HepG2 (cell line): Measurements from ENCODE around the gene TRAIP. TPM values are rescaled to one million over a fixed set of nuclear protein-coding genes. Genes with fewer than 3 reads are reported as not detected.
A peak's percentile ranks its signal among the peaks of the same experiment; 100 is the strongest.
"Not testable (repeated sequence)": the region's sequence is repeated elsewhere in the genome, so short reads cannot be mapped to it uniquely, and the experiment has no call there.

Source experiments
- ATAC-seq: fragments of 200-7000 bp; cut with Tn5 transposase; 3 replicates; pipeline ENCODE4 v1.9.1; 2020; ENCODE audit warnings: mild to moderate bottlenecking, moderate library complexity
- BruUV-seq: library from RNA; stranded (reverse); fragments of 400-500 nt; replicated peaks from 2 replicates; lab custom pipeline; 2021; lab: Mats Ljungman, UMichigan
- CTCF ChIA-PET: fragments of 300-600 bp; formaldehyde crosslinking; extraction: SDS; loops from one replicate; lab custom pipeline; 2021; ENCODE audit warnings: low total read pairs, inconsistent platforms, low intra/inter-chr PET ratio; lab: Yijun Ruan, JAX
- POLR2A ChIA-PET: fragments of 350-600 bp; sonication (Branson Sonifier 250); formaldehyde crosslinking; loops from one replicate; lab custom pipeline; 2020; ENCODE audit warnings: antibody characterized with exemption, inconsistent platforms; lab: Yijun Ruan, JAX
- DNase-seq: peaks from one replicate; pipeline ENCODE4 v3.0.0-alpha.2; 2015; ENCODE audit warnings: low spot score
- FAIRE-seq: peaks from 3 replicates; lab custom pipeline; 2011; peaks lifted over from hg19 to GRCh38; lab: Jason Lieb, UNC
- H2AFZ ChIP-seq: one replicate; pipeline ENCODE4 v1.6.1; 2011; ENCODE audit warnings: low read length, inconsistent platforms
- H3K27ac ChIP-seq: fragments of 300-600 bp; 3 replicates; pipeline ENCODE4 v1.8.0; 2011; ENCODE audit warnings: mixed run types, mild to moderate bottlenecking, mixed read lengths, low read length, inconsistent platforms; ENCODE audit not compliant: insufficient read depth; ENCODE audit errors: extremely low read length
- H3K27me3 ChIP-seq, 2 experiments: fragments of 200-600 bp in 1 of 2; 2 replicates in 1 of 2; 3 replicates in 1 of 2; pipeline versions ENCODE4 v1.6.0 to v1.8.0; 2011; ENCODE audit warnings: low read length in 2 of 2, mild to moderate bottlenecking in 2 of 2, moderate library complexity in 2 of 2, inconsistent platforms in 1 of 2; ENCODE audit not compliant: insufficient read depth in 2 of 2, control insufficient read depth in 1 of 2
- H3K36me3 ChIP-seq, 2 experiments: fragments of 200-600 bp in 1 of 2; replicated peaks in 1 of 2; 2 replicates in 1 of 2; 3 replicates in 1 of 2; pipeline versions ENCODE4 v1.5.1 to v1.8.0; 2011; ENCODE audit warnings: low read length in 2 of 2, inconsistent platforms in 1 of 2; ENCODE audit not compliant: insufficient read depth in 2 of 2, control insufficient read depth in 1 of 2
- H3K4me1 ChIP-seq: 2 replicates; pipeline ENCODE4 v1.5.1; 2012; ENCODE audit warnings: low read length, inconsistent platforms; ENCODE audit not compliant: insufficient read depth
- H3K4me2 ChIP-seq: 2 replicates; pipeline ENCODE4 v1.6.0; 2011; ENCODE audit warnings: low read depth, low read length, inconsistent platforms
- H3K4me3 ChIP-seq, 3 experiments: fragments of 200-600 bp in 1 of 3; sonication (generic), shearing (Covaris generic) in 1 of 3; replicated peaks in 1 of 3; 2 replicates each; pipeline ENCODE4 v1.5.1; 2011 to 2016; ENCODE audit warnings: low read length in 3 of 3, inconsistent platforms in 2 of 3, low read depth in 2 of 3, mild to moderate bottlenecking in 2 of 3, control low read depth in 1 of 3, mixed read lengths in 1 of 3; ENCODE audit not compliant: insufficient read depth in 1 of 3
- H3K79me2 ChIP-seq: one replicate; pipeline ENCODE4 v1.6.1; 2011; ENCODE audit warnings: low read length, inconsistent platforms; ENCODE audit not compliant: insufficient read depth
- H3K9ac ChIP-seq: 2 replicates; pipeline ENCODE4 v1.6.0; 2011; ENCODE audit warnings: mild to moderate bottlenecking, low read depth, low read length, inconsistent platforms; ENCODE audit not compliant: insufficient read depth
- H3K9me3 ChIP-seq: 2 replicates; pipeline ENCODE4 v1.5.1; 2012; ENCODE audit warnings: mild to moderate bottlenecking, low read length
- H4K20me1 ChIP-seq: 2 replicates; pipeline ENCODE4 v1.6.0; 2011; ENCODE audit warnings: inconsistent platforms, mild to moderate bottlenecking, low read length, moderate library complexity; ENCODE audit not compliant: insufficient read depth
- ZNF552 ChIP-seq: sonication (generic); formaldehyde crosslinking; IDR thresholded peaks from 2 replicates; pipeline ENCODE4 v1.9.0; 2022; ENCODE audit warnings: missing genetic modification reagents, mild to moderate bottlenecking, borderline replicate concordance
- ZNF558 ChIP-seq: sonication (generic); formaldehyde crosslinking; IDR thresholded peaks from 2 replicates; pipeline ENCODE4 v1.9.0; 2022; ENCODE audit warnings: mild to moderate bottlenecking, missing genetic modification reagents, borderline replicate concordance
- ZNF879 ChIP-seq: sonication (generic); formaldehyde crosslinking; IDR thresholded peaks from 2 replicates; pipeline ENCODE4 v1.8.1; 2023; ENCODE audit warnings: missing genetic modification reagents
- WGBS: methylation state at CpG from one replicate; pipeline ENCODE4 v1.1.6; 2017; ENCODE audit warnings: low lambda C conversion rate; 5-methylcytosine and 5-hydroxymethylcytosine counted together
- in situ Hi-C: cut with HindIII; loops from 2 replicates; pipeline ENCODE4 v1.10.0; 2017; ENCODE audit warnings: low pct_unique_long_range_greater_than_20kb; ENCODE audit not compliant: extremely low pct_ligation_motif_present
- intact Hi-C: fragments of 100-400 bp; cut with micrococcal nuclease; formaldehyde crosslinking; loops from one replicate; pipeline ENCODE4 v1.10.0; 2022; ENCODE audit not compliant: unreplicated experiment
- polyA plus RNA-seq, 8 experiments: library from polyadenylated mRNA; depleted of rRNA in 3 of 8; stranded (reverse) in 7 of 8; unstranded in 1 of 8; fragments of >200 nt; fragmentation: Illumina TruSeq in 4 of 8; extraction: Trizol in 4 of 8; gene quantifications; 2 replicates each; pipeline versions ENCODE4 v1.2.1 to v1.2.3, GENCODE V29; 2011 to 2016; ENCODE audit warnings: low read depth in 4 of 8, missing spikeins in 1 of 8, mixed read lengths in 1 of 8; ENCODE audit not compliant: insufficient read depth in 1 of 8
- total RNA-seq, 5 experiments: library from RNA; depleted of rRNA; stranded (reverse); fragments of >200 nt; fragmentation: Illumina TruSeq; extraction: Trizol; gene quantifications; 2 replicates each; pipeline ENCODE4 v1.2.3, GENCODE V29; 2016; ENCODE audit warnings: low read depth in 1 of 5
- TF ChIP-seq, protein P1 (sequence below): sonication (generic); formaldehyde crosslinking; IDR thresholded peaks from 2 replicates; pipeline ENCODE4 v1.5.1; 2020; ENCODE audit warnings: missing genetic modification reagents, mild to moderate bottlenecking, borderline replicate concordance
- TF ChIP-seq, protein P2 (sequence below): sonication (generic); formaldehyde crosslinking; IDR thresholded peaks from 2 replicates; pipeline ENCODE4 v1.4.0; 2020; ENCODE audit warnings: mild to moderate bottlenecking, missing genetic modification reagents

The TRAIP gene
- total and polyA plus RNA-seq, 2 of the 13 experiments (the other 11 are each of a cell fraction or from before 2014, with no cell fraction given), result 13.9 to 23.9 TPM

DNA sequence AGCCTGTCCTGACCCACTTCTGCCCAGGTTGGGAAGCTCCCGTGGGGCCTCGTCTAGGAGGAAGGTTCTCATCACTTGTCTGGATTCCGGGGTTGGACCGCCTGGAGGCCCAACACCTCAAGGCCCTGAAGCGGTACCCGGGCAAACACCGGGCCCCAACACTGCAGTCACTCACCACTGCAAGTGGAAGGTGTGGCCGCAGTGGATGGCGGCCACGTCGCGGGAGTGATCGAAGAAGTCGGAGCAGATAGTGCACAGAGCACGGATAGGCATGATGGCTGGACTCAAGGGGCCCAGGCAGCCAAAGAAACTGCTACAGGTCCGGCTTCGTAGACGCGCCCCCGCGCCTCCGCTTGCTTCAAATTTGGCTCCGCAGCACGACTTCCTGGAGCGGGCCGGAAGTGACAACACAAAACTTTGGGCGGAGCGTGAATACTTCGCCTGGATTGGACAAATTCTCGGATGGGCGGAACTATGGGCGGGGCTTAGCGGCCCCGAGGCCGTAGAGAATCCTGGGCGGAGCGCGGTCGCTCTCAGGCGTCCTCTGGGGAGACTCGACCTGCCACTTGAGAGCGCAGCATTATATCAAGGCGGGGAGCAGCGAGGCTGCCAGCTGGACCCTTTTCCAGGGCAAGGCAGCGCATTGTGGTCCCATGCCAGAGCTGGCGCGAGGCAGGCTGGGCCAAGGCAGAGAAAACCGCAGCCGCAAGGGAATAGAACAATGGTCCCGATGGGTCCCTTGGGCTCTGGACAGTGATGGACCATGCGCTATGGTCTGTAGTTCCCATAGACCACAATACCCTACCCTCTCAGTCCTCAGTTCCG is at the start of gene TRAIP (continued):
- TF ChIP-seq ZNF879 (CRISPR knock-in tag) (0 out of 2 replicates have a peak, but pooled peaks have one; percentile 34), ZNF552 (CRISPR knock-in tag) (0 out of 2 replicates have a peak, but pooled peaks have one; percentile 46), ZNF558 (0 out of 2 replicates have a peak, but pooled peaks have one; percentile 59)
- TF ChIP-seq, protein P1, sequence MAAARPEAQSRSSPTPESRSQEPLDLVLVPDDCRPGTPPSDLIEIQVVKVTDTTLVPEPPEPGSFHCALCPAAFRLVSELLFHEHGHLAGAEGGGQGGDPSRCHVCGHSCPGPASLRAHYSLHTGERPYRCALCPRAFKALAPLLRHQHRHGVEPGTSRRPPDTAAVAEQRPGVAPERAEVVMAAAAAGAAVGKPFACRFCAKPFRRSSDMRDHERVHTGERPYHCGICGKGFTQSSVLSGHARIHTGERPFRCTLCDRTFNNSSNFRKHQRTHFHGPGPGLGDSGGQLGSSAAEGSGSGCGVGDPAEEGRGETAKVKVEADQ (CRISPR knock-in tag), result no peak
- TF ChIP-seq, protein P2, sequence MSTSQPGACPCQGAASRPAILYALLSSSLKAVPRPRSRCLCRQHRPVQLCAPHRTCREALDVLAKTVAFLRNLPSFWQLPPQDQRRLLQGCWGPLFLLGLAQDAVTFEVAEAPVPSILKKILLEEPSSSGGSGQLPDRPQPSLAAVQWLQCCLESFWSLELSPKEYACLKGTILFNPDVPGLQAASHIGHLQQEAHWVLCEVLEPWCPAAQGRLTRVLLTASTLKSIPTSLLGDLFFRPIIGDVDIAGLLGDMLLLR (CRISPR knock-in tag), result peak; percentile 66

DNA sequence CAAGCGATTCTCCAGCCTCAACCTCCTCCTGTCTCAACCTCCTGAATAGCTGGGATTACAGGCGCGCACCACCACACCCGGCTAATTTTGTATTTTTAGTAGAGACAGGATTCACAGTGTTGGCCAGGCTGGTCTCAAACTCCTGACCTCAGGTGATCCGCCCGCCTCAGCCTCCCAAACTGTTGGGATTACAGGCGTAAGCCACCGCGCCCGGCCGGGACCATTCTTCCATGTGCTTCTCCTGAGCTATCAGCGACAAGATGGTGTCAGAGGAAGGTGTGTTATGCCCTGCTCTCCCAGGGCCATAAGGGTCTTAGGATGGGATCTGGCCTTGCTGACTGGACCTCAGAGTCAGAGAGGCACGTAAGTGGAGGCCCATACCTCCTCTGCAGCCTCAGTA is 48.1 kb upstream of the TRAIP start:
- DNase-seq, H4K20me1 ChIP-seq, FAIRE-seq, H3K36me3 ChIP-seq, ATAC-seq, POLR2A ChIA-PET, H3K9ac ChIP-seq, H3K27me3 ChIP-seq, H3K9me3 ChIP-seq, H3K79me2 ChIP-seq, intact Hi-C loops, H2AFZ ChIP-seq, H3K4me2 ChIP-seq, CTCF ChIA-PET, H3K27ac ChIP-seq, BruUV-seq: not testable (repeated sequence)
- in situ Hi-C loops, result loop anchor here (10.0 kb wide), 1 partner anchor 100 kb away; the partner anchor contains the start of gene INKA1
- 82% methylated on average over 5 of the region's 13 CpGs for WGBS
- H3K4me1 ChIP-seq, result peaks cover 39% of the 10 kb centered on the region
- peak overlapping the region in 1 of 3 experiments; percentile 34; a peak in 1 of 6 replicates for H3K4me3 ChIP-seq
